ENCODE data around the gene CCDC188.

DNA sequence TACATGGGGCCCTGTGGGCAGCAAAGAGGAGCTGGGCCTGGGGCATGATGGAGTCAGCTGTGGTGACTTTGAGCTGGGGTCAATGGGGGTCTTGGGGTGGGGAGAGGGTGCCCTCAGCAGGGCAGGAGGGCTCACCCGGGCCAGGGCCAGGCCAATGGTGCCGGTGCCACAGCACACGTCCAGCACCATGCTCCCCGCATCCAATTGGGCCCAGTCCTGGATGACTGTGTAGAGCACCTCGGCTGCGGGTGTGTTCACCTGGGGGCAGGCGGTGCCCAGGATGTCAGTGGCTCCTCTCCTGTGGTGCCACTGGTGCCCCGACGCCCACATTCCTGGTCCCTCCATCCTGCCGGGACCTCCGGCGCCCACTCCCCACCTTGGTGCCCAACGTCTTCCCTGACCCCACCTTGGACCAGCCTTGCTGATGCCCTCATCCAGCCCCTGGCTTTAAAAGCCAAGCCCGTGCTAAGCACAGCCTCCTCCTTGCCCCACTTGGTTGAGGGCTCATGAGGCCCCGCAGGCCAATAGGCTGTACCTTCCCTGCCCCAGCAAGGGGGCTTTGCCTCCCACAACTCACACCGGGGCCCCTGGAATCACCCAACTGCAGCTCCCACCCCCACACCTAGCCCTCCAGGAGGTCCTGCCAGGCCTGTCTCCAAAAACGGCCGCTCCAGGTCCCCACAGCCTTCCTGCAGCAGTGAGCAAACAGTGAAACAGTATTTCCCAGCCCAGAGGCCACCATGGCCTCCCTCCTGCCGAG lies 37.1 kb downstream of the CCDC188 start:
- TF ChIP-seq, protein P1, sequence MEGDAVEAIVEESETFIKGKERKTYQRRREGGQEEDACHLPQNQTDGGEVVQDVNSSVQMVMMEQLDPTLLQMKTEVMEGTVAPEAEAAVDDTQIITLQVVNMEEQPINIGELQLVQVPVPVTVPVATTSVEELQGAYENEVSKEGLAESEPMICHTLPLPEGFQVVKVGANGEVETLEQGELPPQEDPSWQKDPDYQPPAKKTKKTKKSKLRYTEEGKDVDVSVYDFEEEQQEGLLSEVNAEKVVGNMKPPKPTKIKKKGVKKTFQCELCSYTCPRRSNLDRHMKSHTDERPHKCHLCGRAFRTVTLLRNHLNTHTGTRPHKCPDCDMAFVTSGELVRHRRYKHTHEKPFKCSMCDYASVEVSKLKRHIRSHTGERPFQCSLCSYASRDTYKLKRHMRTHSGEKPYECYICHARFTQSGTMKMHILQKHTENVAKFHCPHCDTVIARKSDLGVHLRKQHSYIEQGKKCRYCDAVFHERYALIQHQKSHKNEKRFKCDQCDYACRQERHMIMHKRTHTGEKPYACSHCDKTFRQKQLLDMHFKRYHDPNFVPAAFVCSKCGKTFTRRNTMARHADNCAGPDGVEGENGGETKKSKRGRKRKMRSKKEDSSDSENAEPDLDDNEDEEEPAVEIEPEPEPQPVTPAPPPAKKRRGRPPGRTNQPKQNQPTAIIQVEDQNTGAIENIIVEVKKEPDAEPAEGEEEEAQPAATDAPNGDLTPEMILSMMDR (optimal IDR thresholded peaks at IDR 0.05 in 1 of 3, IDR thresholded peaks at IDR 0.05 in 1 of 3, conservative IDR thresholded peaks at IDR 0.05 in 1 of 3; ENCODE audit: extremely low read depth in 1 of 3, insufficient read depth in 2 of 3, low read length in 3 of 3) = no peak
- no peak for TF ChIP-seq EZH2 (IDR thresholded peaks at IDR 0.05; ENCODE audit: low read length)

Measured in keratinocyte (primary cell).